Colonic mucosa (tissue), 4 donors: ENCODE data around the gene C1QTNF8. TPM values are rescaled to one million over a fixed set of nuclear protein-coding genes. Genes with fewer than 3 reads are reported as not detected.

ENCODE experiments used
- DNase-seq: peaks from one replicate; pipeline ENCODE4 v3.0.0-alpha.2; 2020
- H3K27ac ChIP-seq: fragments of 200-600 bp; one replicate; pipeline ENCODE4 v1.8.0; 2021
- H3K27me3 ChIP-seq: fragments of 200-600 bp; one replicate; pipeline ENCODE4 v1.8.0; 2021
- H3K36me3 ChIP-seq: fragments of 200-600 bp; one replicate; pipeline ENCODE4 v1.8.0; 2021
- H3K4me1 ChIP-seq: fragments of 200-600 bp; one replicate; pipeline ENCODE4 v1.8.0; 2021; ENCODE audit warnings: mild to moderate bottlenecking
- H3K4me3 ChIP-seq: fragments of 200-600 bp; one replicate; pipeline ENCODE4 v1.8.0; 2021
- H3K9ac ChIP-seq, 2 donors: one replicate each; pipeline ENCODE4 v1.7.0; 2013; ENCODE audit warnings: control low read depth in 2 of 2, low read depth in 2 of 2, low read length in 2 of 2
- H3K9me3 ChIP-seq: fragments of 200-600 bp; one replicate; pipeline ENCODE4 v1.8.0; 2021
- intact Hi-C: fragments of 100-400 bp; cut with DNase I; formaldehyde crosslinking; loops from one replicate; pipeline ENCODE4 v1.14.1; 2022
- total RNA-seq, 2 donors: library from RNA; stranded (reverse); fragmentation: NEBNext Ultra II Directional in 1 of 2; extraction: Animal tissue kit (Norgen Biotek cat#: 25700) in 1 of 2; gene quantifications; one replicate each; pipeline ENCODE4 v1.2.1, GENCODE V29; 2021
- TF ChIP-seq, protein P1 (sequence below): fragments of 200-600 bp; IDR thresholded peaks from one replicate; pipeline ENCODE4 v1.8.0; 2022; ENCODE audit warnings: antibody characterized with exemption, mild to moderate bottlenecking
- donor health status: healthy.
- donor health status: DM: no; HTN: no; CAD: no.
- donor health status: DM: no; HTN: no; CAD: no.

Gene C1QTNF8
- total RNA-seq, 2 donors from 2014 or later: not detected

DNA sequence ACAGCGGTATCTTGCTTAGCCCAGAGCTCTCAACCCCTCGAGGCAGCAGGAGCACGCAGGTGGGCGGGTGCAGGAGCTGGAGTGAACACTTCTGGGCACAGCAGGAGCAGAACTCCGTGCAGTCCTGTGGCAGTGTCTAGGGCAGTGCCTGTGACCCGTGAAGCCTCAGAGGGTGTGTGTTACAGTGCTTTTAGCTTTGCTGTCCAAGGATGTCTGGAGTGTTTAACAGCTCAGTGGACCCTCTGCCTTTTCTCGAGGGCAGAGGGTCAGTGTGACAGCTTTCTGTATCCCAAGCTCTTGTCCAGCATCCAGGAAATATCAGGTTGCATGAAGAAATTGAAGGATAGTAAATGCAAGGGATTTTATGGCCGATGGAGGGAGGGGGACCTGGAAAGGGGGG is 39.8 kb downstream of the C1QTNF8 start:
- no peak for DNase-seq
- intact Hi-C loops: loop anchor here (2.0 to 5.0 kb wide), 2 partner anchors 45 to 344 kb away; no protein-coding TSS in a partner anchor
- Histone ChIP-seq H3K9ac (no peak overlapping the region), H3K27ac (no peak overlapping the region), H3K27me3 (no peaks in the 10 kb centered on the region), H3K9me3 (no peaks in the 10 kb centered on the region), H3K4me1 (no peaks in the 10 kb centered on the region), H3K36me3 (no peaks in the 10 kb centered on the region), H3K4me3 (no peak overlapping the region)
- TF ChIP-seq, protein P1, sequence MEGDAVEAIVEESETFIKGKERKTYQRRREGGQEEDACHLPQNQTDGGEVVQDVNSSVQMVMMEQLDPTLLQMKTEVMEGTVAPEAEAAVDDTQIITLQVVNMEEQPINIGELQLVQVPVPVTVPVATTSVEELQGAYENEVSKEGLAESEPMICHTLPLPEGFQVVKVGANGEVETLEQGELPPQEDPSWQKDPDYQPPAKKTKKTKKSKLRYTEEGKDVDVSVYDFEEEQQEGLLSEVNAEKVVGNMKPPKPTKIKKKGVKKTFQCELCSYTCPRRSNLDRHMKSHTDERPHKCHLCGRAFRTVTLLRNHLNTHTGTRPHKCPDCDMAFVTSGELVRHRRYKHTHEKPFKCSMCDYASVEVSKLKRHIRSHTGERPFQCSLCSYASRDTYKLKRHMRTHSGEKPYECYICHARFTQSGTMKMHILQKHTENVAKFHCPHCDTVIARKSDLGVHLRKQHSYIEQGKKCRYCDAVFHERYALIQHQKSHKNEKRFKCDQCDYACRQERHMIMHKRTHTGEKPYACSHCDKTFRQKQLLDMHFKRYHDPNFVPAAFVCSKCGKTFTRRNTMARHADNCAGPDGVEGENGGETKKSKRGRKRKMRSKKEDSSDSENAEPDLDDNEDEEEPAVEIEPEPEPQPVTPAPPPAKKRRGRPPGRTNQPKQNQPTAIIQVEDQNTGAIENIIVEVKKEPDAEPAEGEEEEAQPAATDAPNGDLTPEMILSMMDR: no peak

- H3K27ac ChIP-seq: no peak overlapping the region
- H3K4me1 ChIP-seq: no peaks in the 10 kb centered on the region
- TF ChIP-seq, protein P1: no peak
- no peak for DNase-seq
- intact Hi-C loops: loop anchor here (2.0 to 5.0 kb wide), 2 partner anchors 241 to 343 kb away; no protein-coding TSS in a partner anchor
- no peaks in the 10 kb centered on the region for H3K27me3 ChIP-seq
- H3K4me3 ChIP-seq: no peak overlapping the region
- no peaks in the 10 kb centered on the region for H3K36me3 ChIP-seq
- H3K9ac ChIP-seq: no peak overlapping the region
- H3K9me3 ChIP-seq: no peaks in the 10 kb centered on the region
These were observed 40.5 kb downstream of the C1QTNF8 start for GRCh38 chr16:1055557-1055924.

DNA sequence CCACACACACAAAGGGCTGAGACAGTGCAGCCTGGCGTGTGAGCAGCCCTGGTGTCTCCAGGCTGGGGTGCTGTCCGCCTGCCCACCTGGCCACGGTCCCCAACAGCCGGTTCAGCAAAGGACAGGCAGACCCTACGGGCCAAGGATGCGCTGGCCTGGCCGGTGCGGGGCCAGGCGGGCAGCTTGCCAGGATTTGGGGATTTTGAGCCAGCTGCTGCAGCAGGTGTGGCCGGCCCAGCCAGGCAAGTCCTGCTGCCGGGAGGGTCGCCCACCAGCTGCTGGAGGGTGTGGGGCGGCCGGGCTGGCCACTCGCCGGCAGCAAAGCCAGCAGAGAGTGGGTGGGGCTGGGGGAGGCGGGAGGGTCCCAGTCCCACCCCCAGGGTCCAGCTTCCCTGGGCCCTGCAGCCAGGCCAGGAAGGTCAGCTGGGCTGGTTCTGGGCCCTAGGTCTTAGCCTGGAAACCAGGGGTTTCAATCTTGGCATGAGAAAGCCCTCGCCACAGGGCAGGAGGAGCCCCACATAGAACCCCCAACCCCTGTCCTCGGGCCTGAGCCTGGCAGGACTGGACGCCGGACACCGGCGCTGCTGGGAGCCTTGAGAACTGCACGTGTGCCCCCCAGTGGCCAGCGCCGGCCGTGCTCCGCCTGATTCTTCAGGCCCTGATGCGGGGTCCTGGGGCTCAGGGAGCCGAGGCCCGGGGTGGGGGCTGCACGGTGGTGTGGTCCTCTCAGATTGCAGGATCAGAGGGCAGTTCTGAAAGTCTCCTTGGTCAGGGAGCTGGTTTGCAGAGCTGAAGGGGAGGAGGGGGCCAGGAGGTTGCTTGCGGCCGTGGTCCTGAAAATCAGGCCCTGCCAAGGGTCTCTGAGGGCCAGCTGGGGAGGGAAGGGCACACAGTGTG is 41.1 kb downstream of the C1QTNF8 start:
- H3K9ac ChIP-seq: no peak overlapping the region
- intact Hi-C loops: loop anchor here (2.0 to 5.0 kb wide), 2 partner anchors 240 to 343 kb away; no protein-coding TSS in a partner anchor
- no peak overlapping the region for H3K4me3 ChIP-seq
- no peaks in the 10 kb centered on the region for H3K9me3 ChIP-seq
- H3K36me3 ChIP-seq: no peaks in the 10 kb centered on the region
- H3K4me1 ChIP-seq: no peaks in the 10 kb centered on the region
- TF ChIP-seq, protein P1: peak; percentile 83
- DNase-seq: peak; percentile 49
- no peaks in the 10 kb centered on the region for H3K27me3 ChIP-seq
- H3K27ac ChIP-seq: no peak overlapping the region

DNA sequence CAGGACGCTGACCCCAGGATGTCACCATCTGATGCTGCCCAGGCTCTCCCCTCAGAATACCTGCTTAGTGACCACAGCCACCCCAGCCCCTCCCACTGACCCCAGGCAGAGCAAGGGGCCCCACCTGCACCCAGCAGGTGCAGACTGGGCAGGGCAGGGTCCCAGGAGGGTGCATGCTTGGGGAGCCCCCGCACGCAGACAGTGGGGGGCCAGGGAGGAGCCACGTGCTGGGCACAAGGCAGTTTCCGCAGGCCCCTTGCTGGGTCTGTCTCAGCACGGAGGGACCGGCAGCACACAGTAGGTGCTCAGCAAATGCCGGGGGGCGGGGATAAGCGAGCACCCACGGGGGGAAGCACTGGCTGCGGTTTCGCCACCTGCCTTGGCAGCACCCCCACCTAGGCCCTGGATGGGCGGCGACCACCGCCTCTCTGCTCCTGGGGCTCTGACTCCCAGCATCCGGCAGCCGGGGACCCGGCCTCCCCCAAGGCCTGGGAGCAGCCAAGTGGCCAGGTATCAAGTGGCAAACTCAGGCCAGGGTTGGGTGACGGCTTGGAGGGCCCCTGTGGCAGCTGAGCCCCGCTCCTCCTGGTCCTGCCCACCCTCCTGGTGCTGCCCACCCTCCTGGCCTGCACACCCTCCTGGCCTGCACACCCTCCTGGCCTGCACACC is 42.2 kb downstream of the C1QTNF8 start:
- no peaks in the 10 kb centered on the region for H3K4me1 ChIP-seq
- no peak overlapping the region for H3K27ac ChIP-seq
- TF ChIP-seq, protein P1: no peak
- intact Hi-C loops: loop anchor here (2.0 kb wide), 1 partner anchor 239 kb away; no protein-coding TSS in a partner anchor
- no peak overlapping the region for H3K4me3 ChIP-seq
- no peak for DNase-seq
- H3K9ac ChIP-seq: no peak overlapping the region
- no peaks in the 10 kb centered on the region for H3K27me3 ChIP-seq
- H3K36me3 ChIP-seq: no peaks in the 10 kb centered on the region
- no peaks in the 10 kb centered on the region for H3K9me3 ChIP-seq

- no peaks in the 10 kb centered on the region for H3K36me3 ChIP-seq
- TF ChIP-seq, protein P1: no peak
- no peak overlapping the region for H3K4me3 ChIP-seq
- H3K27me3 ChIP-seq: peaks cover 4% of the 10 kb centered on the region
- H3K27ac ChIP-seq: no peak overlapping the region
- H3K9me3 ChIP-seq: no peaks in the 10 kb centered on the region
- no peak overlapping the region for H3K9ac ChIP-seq
- intact Hi-C loops: no loop called here
- no peak for DNase-seq
- no peaks in the 10 kb centered on the region for H3K4me1 ChIP-seq
These were observed 42.9 kb downstream of the C1QTNF8 start for GRCh38 chr16:1053121-1053521.
